AG09309 (cell line): Measurements from ENCODE around the gene CTR9.

Experiments used
- DNase-seq: peaks from one replicate; pipeline ENCODE4 v3.0.0-alpha.2; 2010; ENCODE audit warnings: low read depth
- H3K4me3 ChIP-seq: 2 replicates; pipeline ENCODE4 v1.5.1; 2011; ENCODE audit warnings: mild to moderate bottlenecking, low read depth, low read length, moderate library complexity; ENCODE audit not compliant: control insufficient read depth
- CTCF ChIP-seq: IDR thresholded peaks from 2 replicates; pipeline ENCODE4 v1.5.1; 2011; ENCODE audit warnings: mild to moderate bottlenecking, low read depth, low read length, inconsistent platforms; ENCODE audit not compliant: insufficient read depth, control insufficient read depth; ENCODE audit errors: missing control alignments

CTR9 gene

GRCh38 chr11:10777393-10777793 lies 26.3 kb downstream of the CTR9 start:
- H3K4me3 ChIP-seq = no peak overlapping the region
- no peak for DNase-seq
- no peak for TF ChIP-seq CTCF

- H3K4me3 ChIP-seq = no peak overlapping the region
- no peak for DNase-seq
- no peak for TF ChIP-seq CTCF
Measured at GRCh38 chr11:10777806-10778205, 26.8 kb downstream of the CTR9 start.

- no peak for TF ChIP-seq CTCF
- no peak overlapping the region for H3K4me3 ChIP-seq
- peak; percentile 81 for DNase-seq
Measured at GRCh38 chr11:10778217-10778970, 27.3 kb downstream of the CTR9 start.

GRCh38 chr11:10779086-10779485 lies 28.0 kb downstream of the CTR9 start:
- H3K4me3 ChIP-seq = no peak overlapping the region
- no peak for TF ChIP-seq CTCF
- peak; percentile 25 for DNase-seq

GRCh38 chr11:10780040-10780439 lies 29.0 kb downstream of the CTR9 start:
- no peak for TF ChIP-seq CTCF
- no peak for DNase-seq
- no peak overlapping the region for H3K4me3 ChIP-seq

GRCh38 chr11:10784232-10785145 lies 33.4 kb downstream of the CTR9 start:
- no peak overlapping the region for H3K4me3 ChIP-seq
- TF ChIP-seq CTCF = no peak
- no peak for DNase-seq
